ENCODE data around the gene PTPRN2.
"Not testable (repeated sequence)": the region's sequence is repeated elsewhere in the genome, so short reads cannot be mapped to it uniquely, and the experiment has no call there.

PTPRN2 gene

DNA sequence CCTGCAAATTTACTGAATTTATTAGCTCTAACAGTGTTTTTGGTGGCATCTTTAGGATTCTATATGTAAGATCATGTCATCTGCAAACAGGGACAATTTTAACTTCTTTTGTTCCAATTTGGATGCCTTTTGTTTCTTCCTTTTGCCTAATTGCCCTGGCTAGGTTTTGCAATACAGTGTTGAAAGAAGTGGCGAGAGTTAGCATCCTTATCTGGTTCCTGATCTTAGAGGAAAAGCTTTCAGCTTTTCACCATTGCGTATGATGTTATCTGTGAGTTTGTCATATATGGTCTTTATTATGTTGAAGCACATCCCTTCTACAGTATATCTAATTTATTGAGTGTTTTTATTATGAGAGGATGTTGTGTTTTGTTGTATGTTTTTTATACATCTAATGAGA, 301.4 kb downstream of the PTPRN2 start:
- DNase-seq: no peak

DNA sequence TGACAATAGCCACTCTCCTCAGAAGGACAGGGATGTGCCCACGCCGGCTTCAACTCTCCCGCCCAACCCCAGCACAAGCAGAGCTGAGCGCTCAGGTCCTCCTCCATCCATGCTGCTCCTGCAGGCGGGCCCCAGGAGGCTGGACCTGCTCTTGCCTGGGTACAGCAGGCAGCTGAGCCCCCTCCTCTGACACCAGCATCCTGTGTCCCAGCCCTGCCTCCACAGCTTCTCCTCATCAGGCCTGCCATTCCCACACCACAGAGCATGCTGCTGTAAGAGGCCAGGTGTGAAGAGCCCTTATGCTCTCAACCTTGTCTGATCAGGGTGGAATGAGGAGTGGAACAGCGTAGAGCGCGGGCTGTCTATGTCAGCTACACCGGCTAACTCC, 302.2 kb downstream of the PTPRN2 start:
- peak; percentile 68 for DNase-seq

DNA sequence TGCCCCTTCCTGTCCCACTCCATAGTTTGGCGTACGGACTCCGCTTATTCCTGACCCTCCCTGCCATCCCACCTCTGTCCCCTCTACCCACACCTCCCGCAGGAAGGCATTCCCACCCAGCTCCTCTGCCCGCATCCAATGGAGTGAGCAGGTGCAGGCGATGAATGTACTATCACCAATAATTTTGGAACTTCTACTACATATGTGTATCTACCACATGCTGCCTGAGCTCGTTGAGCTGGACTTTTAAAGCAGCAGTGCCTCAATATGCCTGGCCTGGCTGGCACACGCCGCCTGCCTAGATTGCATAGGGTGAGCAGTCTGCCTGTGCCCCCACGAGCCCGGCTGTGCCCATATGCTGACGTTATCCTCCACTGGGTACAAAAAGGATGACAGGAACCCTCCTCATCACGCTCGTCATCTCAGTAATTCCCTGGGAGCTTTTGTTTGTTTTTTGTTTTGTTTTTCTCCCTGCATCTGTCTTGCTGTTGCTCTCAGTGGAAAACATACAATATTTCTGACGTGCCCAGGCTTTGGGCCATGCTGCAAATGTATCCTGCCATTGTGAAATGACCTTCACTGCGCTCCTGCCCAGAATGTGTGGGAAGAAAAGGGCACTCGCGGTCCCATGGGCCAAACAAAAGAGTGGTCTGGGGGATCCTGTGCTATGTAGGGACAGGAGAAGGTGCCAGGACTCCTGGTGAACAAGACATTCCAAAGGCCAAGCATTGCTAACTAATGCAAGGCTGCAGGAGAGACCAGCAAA, 302.8 kb downstream of the PTPRN2 start:
- DNase-seq: no peak

- DNase-seq: no peak
These were observed 303.5 kb downstream of the PTPRN2 start for GRCh38 chr7:158284121-158284520.

DNA sequence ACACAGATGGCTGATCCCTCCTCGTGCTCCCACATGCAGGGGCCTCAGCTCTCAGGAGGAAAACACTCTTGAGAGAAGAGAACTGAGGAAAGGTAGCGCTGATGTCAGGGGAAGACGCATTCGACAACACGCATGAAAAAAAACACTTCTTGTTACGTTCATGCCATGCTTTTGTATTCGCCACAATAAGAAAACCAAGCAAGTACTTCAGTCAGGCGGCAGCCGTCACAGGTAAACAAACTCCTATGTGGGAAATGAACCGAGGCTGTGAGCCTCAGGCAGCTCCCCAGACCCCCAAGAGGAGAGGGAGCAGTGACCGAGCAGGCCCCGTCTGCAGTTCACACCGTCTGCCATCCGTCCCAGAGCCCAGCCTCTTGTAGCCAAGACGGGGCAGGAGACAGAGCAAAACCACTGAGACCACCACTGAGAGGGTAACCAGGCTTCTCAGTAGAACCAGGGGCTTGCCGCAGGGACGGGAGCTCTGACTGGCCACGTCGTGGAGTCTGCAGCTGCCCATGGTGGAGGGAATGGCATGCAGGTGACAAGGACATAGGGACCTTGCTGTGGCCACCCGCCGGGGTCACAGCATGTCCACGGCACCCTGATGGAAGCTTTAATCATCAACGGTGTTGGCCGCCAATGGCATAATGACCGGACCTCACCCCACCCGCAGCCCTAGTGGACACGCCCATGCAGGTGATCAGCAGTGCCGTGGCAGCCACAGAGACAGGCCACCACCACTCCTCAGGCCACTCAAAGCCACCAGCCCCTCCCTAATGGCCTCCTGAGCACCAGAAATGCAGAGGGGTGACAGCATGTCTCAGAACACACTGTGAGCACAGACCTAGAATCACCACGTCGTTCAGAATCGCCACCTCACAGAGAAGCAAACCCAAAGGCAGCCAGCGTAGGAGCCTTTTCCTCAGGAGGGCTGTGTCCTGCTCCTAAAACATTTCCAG, 304.3 kb downstream of the PTPRN2 start:
- peak; percentile 88 for DNase-seq

DNA sequence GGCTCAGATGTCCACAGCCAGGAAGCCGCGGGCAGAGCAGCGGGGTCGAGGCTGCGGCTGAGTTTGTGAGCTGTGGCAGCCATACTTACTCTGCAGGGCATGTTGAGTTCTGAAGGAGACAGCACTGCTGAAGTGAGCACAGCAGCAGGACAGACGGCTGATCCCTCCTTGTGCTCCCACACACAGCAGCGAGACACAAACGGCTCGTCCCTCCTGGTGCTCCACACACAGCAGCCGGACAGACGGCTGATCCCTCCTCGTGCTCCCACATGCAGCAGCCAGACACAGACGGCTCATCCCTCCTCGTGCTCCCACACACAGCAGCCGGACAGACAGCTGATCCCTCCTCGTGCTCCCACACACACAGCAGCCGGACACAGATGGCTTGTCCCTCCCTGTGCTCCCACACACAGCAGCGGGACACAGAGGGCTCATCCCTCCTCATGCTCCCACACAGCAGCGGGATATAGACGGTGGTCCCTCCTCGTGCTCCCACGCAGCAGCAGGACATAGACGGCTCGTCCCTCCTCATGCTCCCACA, 305.1 kb downstream of the PTPRN2 start:
- DNase-seq: no peak

GRCh38 chr7:158281441-158281840, 306.2 kb downstream of the PTPRN2 start:
- DNase-seq: no peak

- DNase-seq: no peak
These were observed 307.0 kb downstream of the PTPRN2 start for GRCh38 chr7:158280448-158281144.

DNA sequence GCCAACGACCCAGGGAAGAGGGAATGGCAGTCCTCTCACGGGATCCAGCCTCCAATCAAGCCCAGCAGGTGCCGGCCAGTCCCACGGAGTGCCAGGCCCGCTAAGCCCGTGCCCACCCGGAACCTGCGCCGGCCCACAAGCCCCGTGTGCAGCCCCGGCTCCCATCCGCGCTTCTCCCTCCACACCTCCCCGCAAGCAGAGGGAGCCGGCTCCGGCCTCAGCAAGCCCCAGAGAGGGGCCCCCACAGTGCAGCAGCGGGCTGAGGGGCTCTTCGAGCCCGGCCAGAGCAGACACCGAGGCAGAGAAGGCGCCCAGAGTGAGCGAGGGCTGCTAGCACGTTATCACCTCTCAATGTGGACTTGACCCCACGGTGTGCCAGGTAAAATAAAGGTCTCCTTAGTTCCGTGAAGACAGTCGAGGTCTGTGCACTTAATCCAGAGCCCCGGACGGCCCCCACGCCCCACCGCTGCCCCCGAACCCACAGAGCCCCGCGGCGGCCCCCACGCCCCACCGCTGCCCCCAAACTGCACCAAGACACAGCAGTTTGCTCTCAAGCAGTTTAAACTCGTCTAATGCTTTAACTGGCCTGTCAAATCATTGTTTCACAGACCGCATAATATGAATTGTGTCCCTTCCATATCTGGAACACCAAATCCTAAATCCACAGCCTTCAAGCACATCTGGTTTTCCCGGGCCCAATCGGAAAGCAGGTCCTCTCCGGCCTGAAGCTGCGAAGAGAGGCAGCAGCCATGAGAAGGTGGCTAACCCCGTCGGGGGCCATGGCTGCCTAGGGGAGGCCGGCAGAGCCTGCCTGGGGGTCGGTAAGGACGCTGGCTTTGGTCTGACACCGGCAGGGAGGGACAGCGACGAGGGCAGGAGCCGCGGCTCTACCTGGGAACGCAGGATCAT, 307.8 kb downstream of the PTPRN2 start:
- no peak for DNase-seq

DNA sequence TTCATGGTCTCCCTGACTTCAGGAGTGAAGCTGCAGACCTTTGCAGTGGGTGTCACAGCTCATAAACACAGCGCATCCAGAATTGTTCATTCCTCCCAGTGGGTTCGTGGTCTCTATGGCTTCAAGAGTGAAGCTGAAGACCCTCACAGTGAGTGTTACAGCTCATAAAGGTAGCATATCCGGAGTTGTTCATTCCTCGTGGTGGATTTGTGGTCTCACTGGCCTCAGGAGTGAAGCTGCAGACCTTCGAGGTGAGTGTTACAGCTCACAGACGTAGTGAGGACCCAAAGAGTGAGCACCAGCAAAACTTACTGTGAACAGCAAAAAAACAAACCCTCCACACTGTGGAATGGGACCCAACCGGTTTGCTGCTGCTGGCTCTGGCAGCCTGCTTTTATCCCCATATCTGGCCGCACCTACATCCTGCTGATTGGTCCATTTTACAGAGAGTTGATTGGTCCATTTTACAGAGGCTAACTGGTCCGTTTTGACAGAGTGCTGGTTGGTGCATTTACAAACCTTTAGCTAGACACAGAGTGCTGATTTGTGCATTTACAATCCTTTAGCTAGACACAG, 308.8 kb downstream of the PTPRN2 start:
- DNase-seq: no peak

DNA sequence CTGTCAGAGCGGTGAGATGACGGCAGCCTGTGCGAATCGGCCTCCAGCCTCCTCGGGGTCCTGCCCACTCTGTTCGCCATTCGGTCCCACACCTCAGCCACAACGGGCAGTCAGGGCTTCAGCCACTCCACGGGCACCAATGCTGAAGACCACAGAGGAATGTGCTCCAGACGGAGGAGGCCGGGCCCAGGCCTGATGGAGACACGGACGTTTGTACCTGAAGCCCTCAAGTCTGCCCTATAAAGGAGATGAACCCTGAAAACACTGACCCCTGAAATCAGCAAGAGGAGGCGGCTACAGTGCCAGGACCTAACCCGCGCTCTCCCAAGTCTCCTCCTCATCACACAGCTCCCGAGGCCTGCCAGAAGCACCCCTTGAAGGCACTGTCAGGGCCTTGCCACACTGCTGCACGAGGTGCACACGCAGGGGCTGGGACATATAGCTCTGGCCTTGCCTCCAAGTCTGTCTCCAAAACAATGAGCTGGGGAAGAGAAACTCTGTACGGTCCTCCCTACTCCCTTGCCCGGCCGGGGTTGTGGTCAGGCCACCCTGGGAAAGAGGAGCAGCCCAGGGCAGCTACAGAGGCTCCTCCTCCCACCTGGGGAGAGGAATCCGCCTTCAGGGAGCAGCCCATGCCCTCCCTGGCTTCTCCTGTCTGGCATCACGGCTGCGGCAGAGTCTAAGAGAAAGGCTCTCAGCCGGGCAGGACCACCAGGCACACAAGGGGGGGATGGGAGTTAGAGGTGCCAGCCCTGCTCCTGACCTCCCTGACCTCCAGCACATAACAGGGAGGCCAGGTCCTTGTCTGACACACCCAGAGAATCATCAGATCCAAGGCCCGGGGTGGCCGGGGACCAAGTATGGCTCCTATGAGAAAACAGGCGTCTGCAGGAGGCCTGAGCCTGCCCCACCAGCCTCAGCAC, 310.1 kb downstream of the PTPRN2 start:
- no peak for DNase-seq

- no peak for DNase-seq
These were observed 311.0 kb downstream of the PTPRN2 start for GRCh38 chr7:158276414-158277218.

- DNase-seq: no peak
These were observed 311.8 kb downstream of the PTPRN2 start for GRCh38 chr7:158275711-158276413.

- DNase-seq: no peak
These were observed 312.6 kb downstream of the PTPRN2 start for GRCh38 chr7:158274996-158275395.

DNA sequence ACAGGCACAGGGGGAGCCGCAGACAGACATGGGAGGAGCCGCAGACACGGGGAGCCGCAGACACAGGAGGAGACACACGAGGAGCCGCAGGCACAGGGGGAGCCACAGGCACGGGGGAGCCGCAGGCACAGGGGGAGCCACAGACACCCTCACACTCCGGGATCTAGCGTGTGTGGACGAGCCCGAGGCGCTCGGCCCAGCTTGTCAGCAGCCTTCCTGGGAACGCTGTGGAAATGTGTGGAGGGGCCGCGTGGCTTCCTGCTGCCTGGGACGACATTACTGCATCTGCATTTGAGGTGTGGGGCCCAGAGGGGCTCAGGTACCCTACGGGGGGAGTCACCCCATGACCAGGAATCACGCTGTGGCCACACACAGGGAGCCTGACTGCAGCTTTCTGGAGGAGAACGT, 313.2 kb downstream of the PTPRN2 start:
- no peak for DNase-seq

DNA sequence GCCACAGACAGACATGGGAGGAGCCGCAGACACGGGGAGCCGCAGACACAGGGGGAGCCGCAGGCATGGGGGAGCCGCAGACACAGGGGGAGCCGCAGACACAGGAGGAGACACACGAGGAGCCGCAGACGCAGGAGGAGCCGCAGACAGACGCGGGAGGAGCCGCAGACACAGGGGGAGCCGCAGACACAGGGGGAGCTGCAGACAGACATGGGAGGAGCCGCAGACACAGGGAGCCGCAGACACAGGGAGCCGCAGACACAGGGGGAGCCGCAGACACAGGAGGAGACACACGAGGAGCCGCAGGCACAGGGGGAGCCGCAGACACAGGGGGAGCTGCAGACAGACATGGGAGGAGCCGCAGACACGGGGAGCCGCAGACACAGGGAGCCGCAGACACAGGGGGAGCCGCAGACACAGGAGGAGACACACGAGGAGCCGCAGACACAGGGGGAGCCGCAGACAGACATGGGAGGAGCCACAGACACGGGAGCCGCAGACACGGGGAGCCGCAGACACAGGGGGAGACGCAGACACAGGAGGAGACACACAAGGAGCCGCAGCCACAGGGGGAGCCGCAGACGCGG, 313.8 kb downstream of the PTPRN2 start:
- DNase-seq: not testable (repeated sequence)

- DNase-seq: no peak
These were observed 314.4 kb downstream of the PTPRN2 start for GRCh38 chr7:158273138-158273651.

- DNase-seq: no peak
These were observed 315.0 kb downstream of the PTPRN2 start for GRCh38 chr7:158272509-158273137.
